ENCODE results near the gene CLCC1. TPM values are rescaled to one million over a fixed set of nuclear protein-coding genes. Genes with fewer than 3 reads are reported as not detected.

Gene CLCC1
- total and polyA plus RNA-seq, 4 donors = 9.7 to 29.2 (median 19.8) TPM

DNA sequence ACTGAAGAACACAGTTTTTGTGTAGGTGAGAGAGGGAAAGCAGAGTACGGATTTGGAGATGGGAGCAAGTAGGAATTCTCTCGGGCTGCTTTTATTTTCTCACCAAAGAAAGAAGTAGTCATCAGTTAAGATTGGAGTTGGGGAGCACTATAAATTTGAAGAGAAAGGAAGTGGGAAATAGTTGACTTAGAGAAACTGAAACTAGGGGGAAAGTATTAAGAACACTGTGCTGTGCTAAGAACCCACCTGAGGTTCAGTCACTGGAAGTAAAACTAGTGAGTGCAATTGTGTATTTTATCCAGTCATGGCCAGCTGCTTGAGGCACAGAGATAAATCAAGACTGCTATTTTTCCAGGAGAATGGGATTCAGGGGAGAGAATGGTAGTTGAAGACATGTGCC is 37.4 kb downstream of the CLCC1 start:
- Histone ChIP-seq H3K4me3 (no peak overlapping the region), H3K36me3 (ENCODE audit: control insufficient read depth in 4 of 4, insufficient read depth in 4 of 4, low read length in 4 of 4) (peaks cover 8 to 62% (median 35%) of the 10 kb centered on the region in 4 donors), H3K27me3 (ENCODE audit: control insufficient read depth in 3 of 3, insufficient read depth in 3 of 3, low read length in 2 of 3) (no peaks in the 10 kb centered on the region), H3K9me3 (ENCODE audit: control insufficient read depth in 4 of 4, insufficient read depth in 3 of 4, low read length in 3 of 4) (no peaks in the 10 kb centered on the region), H3K4me1 (ENCODE audit: control insufficient read depth in 5 of 5, insufficient read depth in 5 of 5, low read length in 5 of 5) (no peaks in the 10 kb centered on the region), H3K9ac (ENCODE audit: insufficient read depth in 1 of 2, low read length in 2 of 2) (no peak overlapping the region), H3K27ac (ENCODE audit: low read depth in 1 of 2, low read length in 1 of 2) (no peak overlapping the region)
- ATAC-seq (ENCODE audit: insufficient read depth, low FRiP score) (no peak), DNase-seq (no peak)
- TF ChIP-seq, protein P1, sequence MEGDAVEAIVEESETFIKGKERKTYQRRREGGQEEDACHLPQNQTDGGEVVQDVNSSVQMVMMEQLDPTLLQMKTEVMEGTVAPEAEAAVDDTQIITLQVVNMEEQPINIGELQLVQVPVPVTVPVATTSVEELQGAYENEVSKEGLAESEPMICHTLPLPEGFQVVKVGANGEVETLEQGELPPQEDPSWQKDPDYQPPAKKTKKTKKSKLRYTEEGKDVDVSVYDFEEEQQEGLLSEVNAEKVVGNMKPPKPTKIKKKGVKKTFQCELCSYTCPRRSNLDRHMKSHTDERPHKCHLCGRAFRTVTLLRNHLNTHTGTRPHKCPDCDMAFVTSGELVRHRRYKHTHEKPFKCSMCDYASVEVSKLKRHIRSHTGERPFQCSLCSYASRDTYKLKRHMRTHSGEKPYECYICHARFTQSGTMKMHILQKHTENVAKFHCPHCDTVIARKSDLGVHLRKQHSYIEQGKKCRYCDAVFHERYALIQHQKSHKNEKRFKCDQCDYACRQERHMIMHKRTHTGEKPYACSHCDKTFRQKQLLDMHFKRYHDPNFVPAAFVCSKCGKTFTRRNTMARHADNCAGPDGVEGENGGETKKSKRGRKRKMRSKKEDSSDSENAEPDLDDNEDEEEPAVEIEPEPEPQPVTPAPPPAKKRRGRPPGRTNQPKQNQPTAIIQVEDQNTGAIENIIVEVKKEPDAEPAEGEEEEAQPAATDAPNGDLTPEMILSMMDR (IDR thresholded peaks at IDR 0.05; ENCODE audit: control extremely low read depth, extremely low read depth) = no peak
- 99 to 100% methylated on average over 2 of the region's 2 CpGs for WGBS, 2 donors

DNA sequence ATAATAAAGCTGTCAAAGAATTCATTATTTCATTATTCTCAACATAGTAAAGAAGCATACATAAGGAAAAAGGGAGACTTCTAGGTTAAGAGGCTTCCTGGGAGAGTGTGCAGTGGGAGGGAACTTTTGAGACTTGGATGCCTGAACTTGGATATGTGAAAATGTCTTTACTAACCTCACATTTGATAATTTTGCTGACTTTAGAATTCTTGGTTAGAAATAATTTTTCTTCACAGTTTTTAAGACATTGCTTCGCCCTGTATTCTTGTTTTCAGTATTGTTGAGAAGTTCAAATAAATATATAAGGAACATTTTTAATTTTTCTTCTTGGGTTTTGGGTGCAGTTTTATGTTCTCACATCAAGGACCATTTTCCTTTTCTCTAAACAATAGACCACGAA is 46.5 kb downstream of the CLCC1 start:
- peaks cover 0 to 5% (median 1%) of the 10 kb centered on the region in 4 donors for H3K36me3 ChIP-seq (ENCODE audit: control insufficient read depth in 4 of 4, insufficient read depth in 4 of 4, low read length in 4 of 4)
- 94 to 97% methylated on average over 2 of the region's 2 CpGs for WGBS, 2 donors
- H3K9ac ChIP-seq (ENCODE audit: insufficient read depth in 1 of 2, low read length in 2 of 2) = no peak overlapping the region
- no peak for ATAC-seq (ENCODE audit: insufficient read depth, low FRiP score)
- no peaks in the 10 kb centered on the region for H3K9me3 ChIP-seq (ENCODE audit: control insufficient read depth in 4 of 4, insufficient read depth in 3 of 4, low read length in 3 of 4)
- H3K27ac ChIP-seq (ENCODE audit: low read depth in 1 of 2, low read length in 1 of 2) = no peak overlapping the region
- DNase-seq = no peak
- TF ChIP-seq, protein P1 (IDR thresholded peaks at IDR 0.05; ENCODE audit: control extremely low read depth, extremely low read depth) = no peak
- H3K27me3 ChIP-seq (ENCODE audit: control insufficient read depth in 3 of 3, insufficient read depth in 3 of 3, low read length in 2 of 3) = no peaks in the 10 kb centered on the region
- no peak overlapping the region for H3K4me3 ChIP-seq
- H3K4me1 ChIP-seq (ENCODE audit: control insufficient read depth in 5 of 5, insufficient read depth in 5 of 5, low read length in 5 of 5) = peaks cover 0 to 6% (median 0%) of the 10 kb centered on the region in 5 donors

Small RNA genes lying within 50 kb of the gene (small RNA-seq; reads per million reads assigned to genes)
- gene BX679664.2 (ENCODE audit: low replicate concordance) = not detected

Other genes with a start within 250 kb of the CLCC1 start
- 10 to 100 TPM; 39.3 to 83.6 TPM for gene STXBP3, start 216.8 kb downstream of the CLCC1 start, total RNA-seq
- gene STXBP3, start 216.8 kb downstream of the CLCC1 start, polyA plus RNA-seq = 10 to 100 TPM; 33.6 to 40.7 TPM
- gene AKNAD1, start 106.4 kb downstream of the CLCC1 start, total RNA-seq = under 1 TPM in 1 of 2 donors, not detected in 1; 0.31 TPM
- gene AKNAD1, start 106.4 kb downstream of the CLCC1 start, polyA plus RNA-seq = under 1 TPM; 0.02 to 0.22 TPM
- 10 to 100 TPM; 24.4 to 26.5 TPM for gene GPSM2, start 86.5 kb downstream of the CLCC1 start, total RNA-seq
- 1 to 10 TPM; 5.9 to 6.5 TPM for gene GPSM2, start 86.5 kb downstream of the CLCC1 start, polyA plus RNA-seq
- gene WDR47, start 78.6 kb upstream of the CLCC1 start, total RNA-seq = 10 to 100 TPM; 16.3 to 17.7 TPM
- gene WDR47, start 78.6 kb upstream of the CLCC1 start, polyA plus RNA-seq = 1 to 10 TPM; 3.1 to 6.0 TPM
- 10 to 100 TPM; 22.2 to 35.8 TPM for gene TAF13, start 112.5 kb upstream of the CLCC1 start, total RNA-seq
- 10 to 100 TPM; 32.9 to 39.4 TPM for gene TAF13, start 112.5 kb upstream of the CLCC1 start, polyA plus RNA-seq
- gene TMEM167B, start 127.3 kb upstream of the CLCC1 start, total RNA-seq = 10 to 100 TPM; 35.4 to 44.6 TPM
- gene TMEM167B, start 127.3 kb upstream of the CLCC1 start, polyA plus RNA-seq = 10 to 100 TPM; 22.5 to 35.8 TPM
- 10 to 100 TPM in 1 of 2 donors, 1 to 10 TPM in 1; 8.9 to 25.0 TPM for gene ELAPOR1, start 150.6 kb upstream of the CLCC1 start, total RNA-seq
- gene ELAPOR1, start 150.6 kb upstream of the CLCC1 start, polyA plus RNA-seq = 1 to 10 TPM; 3.3 to 7.0 TPM